Upper lobe of left lung (tissue), 6 donors: Measurements from ENCODE around the gene BTN3A1. TPM values are rescaled to one million over a fixed set of nuclear protein-coding genes. Genes with fewer than 3 reads are reported as not detected.

Experiments used
- ATAC-seq, 2 donors: fragments of 200-7000 bp; cut with Tn5 transposase; one replicate each; pipeline ENCODE4 v1.9.1; 2022; ENCODE audit warnings: mild to moderate bottlenecking in 2 of 2, moderate library complexity in 2 of 2; ENCODE audit not compliant: low FRiP score in 2 of 2
- DNase-seq, 2 donors: peaks; one replicate each; pipeline ENCODE4 v3.0.0-alpha.2; 2019 to 2020
- H3K27ac ChIP-seq, 4 donors: fragments of 200-600 bp; sonication (generic); one replicate each; pipeline ENCODE4 v1.5.1; 2016 to 2019
- H3K27me3 ChIP-seq, 4 donors: fragments of 200-600 bp; sonication (generic); one replicate each; pipeline ENCODE4 v1.5.1; 2017 to 2019
- H3K36me3 ChIP-seq, 4 donors: fragments of 200-600 bp; sonication (generic); one replicate each; pipeline ENCODE4 v1.5.1; 2016 to 2019
- H3K4me1 ChIP-seq, 4 donors: fragments of 200-600 bp; sonication (generic); one replicate each; pipeline ENCODE4 v1.5.1; 2018 to 2019
- H3K4me3 ChIP-seq, 4 donors: fragments of 200-600 bp; sonication (generic); one replicate each; pipeline ENCODE4 v1.5.1; 2017 to 2019; ENCODE audit warnings: mild to moderate bottlenecking in 2 of 4, moderate library complexity in 1 of 4
- H3K9me3 ChIP-seq, 4 donors: fragments of 200-600 bp; sonication (generic); one replicate each; pipeline ENCODE4 v1.5.1; 2018 to 2019
- CTCF ChIP-seq, 6 experiments: fragments of 450-650 bp in 4 of 6; fragments of 200-600 bp in 2 of 6; sonication (generic) in 2 of 6; IDR thresholded peaks; one replicate each; pipeline ENCODE4 v1.5.1; 2016 to 2019; ENCODE audit warnings: antibody characterized with exemption in 6 of 6
- EP300 ChIP-seq, 4 donors: sonication (generic); formaldehyde crosslinking; IDR thresholded peaks; one replicate each; pipeline ENCODE4 v1.5.1; 2017; ENCODE audit warnings: antibody characterized with exemption in 4 of 4, control low read depth in 2 of 4
- POLR2A ChIP-seq, 4 donors: fragments of 450-650 bp; IDR thresholded peaks; one replicate each; pipeline ENCODE4 v1.5.1; 2016 to 2017; ENCODE audit warnings: antibody characterized with exemption in 4 of 4, mild to moderate bottlenecking in 2 of 4
- POLR2AphosphoS5 ChIP-seq, 2 donors: sonication (generic); formaldehyde crosslinking; IDR thresholded peaks; one replicate each; pipeline ENCODE4 v1.5.1; 2017; ENCODE audit warnings: antibody characterized with exemption in 2 of 2
- WGBS, 2 donors: methylation state at CpG; one replicate each; pipeline ENCODE4 v1.1.5; 2017 to 2018; 5-methylcytosine and 5-hydroxymethylcytosine counted together
- total RNA-seq, 6 donors: library from RNA; depleted of rRNA in 4 of 6; stranded (reverse); fragments of >200 nt in 4 of 6; gene quantifications; one replicate each; pipeline versions ENCODE4 v1.1.0 to v1.2.1, GENCODE V29; 2016 to 2021
- donor health status: DM: no; HTN: no; CAD: no; lungs with moderate emphysema.
- donor health status: DM: no; HTN: yes; CAD: no; lungs with severe emphysema.

BTN3A1 gene
- total RNA-seq, 6 donors from 2014 or later: 24.9 to 55.8 (median 34.6) TPM

GRCh38 chr6:26387565-26387964, 14.5 kb upstream of the BTN3A1 start:
- H3K27ac ChIP-seq: no peak overlapping the region
- TF ChIP-seq EP300 (IDR thresholded peaks at IDR 0.05) (no peak), POLR2A (IDR thresholded peaks at IDR 0.05) (no peak), POLR2AphosphoS5 (IDR thresholded peaks at IDR 0.05) (no peak), CTCF (IDR thresholded peaks at IDR 0.05) (no peak)
- no peaks in the 10 kb centered on the region for H3K9me3 ChIP-seq
- H3K27me3 ChIP-seq: no peaks in the 10 kb centered on the region
- H3K4me1 ChIP-seq: peaks cover 3 to 18% (median 12%) of the 10 kb centered on the region in 4 donors
- ATAC-seq (no peak), DNase-seq (no peak)
- no peak overlapping the region for H3K4me3 ChIP-seq
- peaks cover 6 to 32% (median 25%) of the 10 kb centered on the region in 4 donors for H3K36me3 ChIP-seq

DNA sequence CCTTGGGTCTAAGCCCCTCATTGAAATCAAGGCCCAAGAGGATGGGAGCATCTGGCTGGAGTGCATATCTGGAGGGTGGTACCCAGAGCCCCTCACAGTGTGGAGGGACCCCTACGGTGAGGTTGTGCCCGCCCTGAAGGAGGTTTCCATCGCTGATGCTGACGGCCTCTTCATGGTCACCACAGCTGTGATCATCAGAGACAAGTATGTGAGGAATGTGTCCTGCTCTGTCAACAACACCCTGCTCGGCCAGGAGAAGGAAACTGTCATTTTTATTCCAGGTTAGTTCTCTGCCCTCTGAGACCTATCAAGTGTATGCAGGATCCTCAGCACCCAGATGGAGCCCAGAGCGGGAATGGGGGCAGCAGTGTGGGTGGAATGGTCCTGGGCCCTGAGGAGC, 14.1 kb upstream of the BTN3A1 start:
- Histone ChIP-seq H3K4me3 (no peak overlapping the region), H3K27ac (no peak overlapping the region), H3K4me1 (peaks cover 3 to 18% (median 12%) of the 10 kb centered on the region in 4 donors), H3K27me3 (no peaks in the 10 kb centered on the region), H3K36me3 (peaks cover 6 to 32% (median 25%) of the 10 kb centered on the region in 4 donors), H3K9me3 (no peaks in the 10 kb centered on the region)
- TF ChIP-seq POLR2A (IDR thresholded peaks at IDR 0.05) (no peak), EP300 (IDR thresholded peaks at IDR 0.05) (no peak), POLR2AphosphoS5 (IDR thresholded peaks at IDR 0.05) (no peak), CTCF (IDR thresholded peaks at IDR 0.05) (no peak)
- DNase-seq (no peak), ATAC-seq (no peak)
- 65 to 74% methylated on average over 6 of the region's 6 CpGs for WGBS, 2 donors

GRCh38 chr6:26388441-26388840, 13.6 kb upstream of the BTN3A1 start:
- WGBS, 2 donors: 100% methylated on average over 1 of the region's 1 CpG
- ATAC-seq (no peak), DNase-seq (no peak)
- no peaks in the 10 kb centered on the region for H3K9me3 ChIP-seq
- TF ChIP-seq CTCF (IDR thresholded peaks at IDR 0.05) (no peak), POLR2A (IDR thresholded peaks at IDR 0.05) (no peak), EP300 (IDR thresholded peaks at IDR 0.05) (no peak), POLR2AphosphoS5 (IDR thresholded peaks at IDR 0.05) (no peak)
- H3K27me3 ChIP-seq: no peaks in the 10 kb centered on the region
- H3K27ac ChIP-seq: no peak overlapping the region
- no peak overlapping the region for H3K4me3 ChIP-seq
- H3K36me3 ChIP-seq: peaks cover 6 to 32% (median 25%) of the 10 kb centered on the region in 4 donors
- H3K4me1 ChIP-seq: peaks cover 3 to 18% (median 11%) of the 10 kb centered on the region in 4 donors

DNA sequence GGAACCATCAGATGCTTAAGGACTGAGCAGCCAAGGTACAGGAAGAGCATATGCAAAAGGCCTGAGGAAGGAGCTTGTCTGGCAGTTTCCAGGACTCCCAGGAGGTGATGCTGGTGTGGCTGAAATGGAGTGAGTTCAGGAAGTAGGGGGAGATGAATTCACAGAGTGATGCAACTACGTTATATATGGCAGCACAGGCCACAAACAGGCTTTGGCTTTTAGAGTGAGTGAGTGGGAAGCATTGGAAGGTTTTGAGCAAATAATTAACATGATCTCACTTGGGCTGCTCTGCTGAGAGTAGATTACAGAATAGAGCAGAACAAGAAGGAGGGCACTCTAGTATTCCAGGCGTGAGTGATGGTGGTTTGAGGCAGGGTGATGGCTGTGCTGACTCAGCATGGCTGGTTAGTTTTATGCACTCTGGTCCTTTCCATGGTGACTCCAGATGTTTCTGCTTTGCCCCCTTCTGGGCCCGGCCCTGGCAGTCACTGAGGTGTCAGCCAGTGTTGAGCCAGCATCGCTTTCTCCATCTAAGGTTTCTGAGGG, 12.7 kb upstream of the BTN3A1 start:
- WGBS, 2 donors: 91 to 95% methylated on average over 4 of the region's 4 CpGs
- peaks cover 0 to 9% (median 6%) of the 10 kb centered on the region in 4 donors for H3K4me1 ChIP-seq

More for the DNA sequence above, 12.7 kb upstream of the BTN3A1 start:
- peaks cover 6 to 32% (median 25%) of the 10 kb centered on the region in 4 donors for H3K36me3 ChIP-seq
- H3K27me3 ChIP-seq: no peaks in the 10 kb centered on the region
- H3K4me3 ChIP-seq: no peak overlapping the region
- DNase-seq (no peak), ATAC-seq (no peak)
- no peaks in the 10 kb centered on the region for H3K9me3 ChIP-seq
- TF ChIP-seq EP300 (IDR thresholded peaks at IDR 0.05): no peak
- no peak for TF ChIP-seq POLR2A (IDR thresholded peaks at IDR 0.05)
- no peak for TF ChIP-seq CTCF (IDR thresholded peaks at IDR 0.05)
- TF ChIP-seq POLR2AphosphoS5 (IDR thresholded peaks at IDR 0.05): no peak
- no peak overlapping the region for H3K27ac ChIP-seq
